Limb (tissue), 2 donors: Measurements from ENCODE around the gene CD82.

Experiments
- DNase-seq, 2 donors: peaks; one replicate each; pipeline ENCODE4 v3.0.0-alpha.2; 2016; ENCODE audit errors: extremely low spot score in 2 of 2

Gene CD82

DNA sequence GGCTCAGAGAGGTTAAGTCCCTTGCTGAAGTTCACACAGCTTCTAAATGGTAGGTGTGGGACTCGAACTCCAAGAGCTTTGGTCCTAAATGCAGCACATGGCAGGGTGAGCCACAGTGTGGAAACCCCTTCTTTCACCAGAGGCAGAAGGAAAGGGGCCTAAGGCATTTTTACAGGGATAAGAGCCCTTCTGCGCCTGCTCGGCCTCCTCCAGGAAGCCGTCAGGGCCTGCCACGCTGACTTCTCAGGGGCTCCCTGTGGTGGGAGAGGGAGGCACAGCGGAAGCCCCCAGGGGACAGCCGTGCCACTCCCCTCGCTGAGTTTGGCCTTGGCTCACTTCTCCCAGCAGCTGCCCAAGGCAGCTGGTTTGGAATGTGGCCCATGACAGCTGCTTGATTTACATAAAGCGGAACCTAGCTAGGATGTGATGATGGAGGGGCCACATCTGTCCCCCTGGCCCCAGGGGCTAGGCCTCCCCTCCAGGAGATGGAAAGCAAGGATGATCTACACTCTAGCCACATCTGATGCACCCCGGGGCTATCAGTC, 35.4 kb downstream of the CD82 start:
- DNase-seq, result peak; percentile 62 to 76

GRCh38 chr11:44601471-44602370, 36.3 kb downstream of the CD82 start:
- no peak for DNase-seq

- no peak for DNase-seq
Measured at GRCh38 chr11:44602891-44603310, 37.4 kb downstream of the CD82 start.

DNA sequence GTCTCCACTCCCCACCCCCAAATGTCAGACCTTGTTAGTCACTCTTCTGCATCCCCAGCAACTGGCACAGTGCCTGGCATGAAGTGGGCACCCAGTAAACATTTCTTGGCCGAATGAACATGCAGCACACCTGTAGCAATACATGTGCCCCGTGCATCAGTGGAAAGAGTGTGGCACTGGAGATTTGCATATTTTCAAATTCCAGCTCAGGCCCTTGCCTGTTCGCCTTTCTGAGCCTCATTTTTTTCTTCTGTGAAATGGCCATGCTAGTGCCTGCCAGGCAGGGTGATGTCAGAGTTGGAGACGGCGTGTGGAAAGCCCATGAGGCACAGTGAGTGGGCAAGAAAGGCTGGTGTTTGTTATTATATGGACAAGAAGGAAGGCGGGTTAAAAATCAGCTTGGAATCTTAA, 38.7 kb downstream of the CD82 start:
- no peak for DNase-seq

DNA sequence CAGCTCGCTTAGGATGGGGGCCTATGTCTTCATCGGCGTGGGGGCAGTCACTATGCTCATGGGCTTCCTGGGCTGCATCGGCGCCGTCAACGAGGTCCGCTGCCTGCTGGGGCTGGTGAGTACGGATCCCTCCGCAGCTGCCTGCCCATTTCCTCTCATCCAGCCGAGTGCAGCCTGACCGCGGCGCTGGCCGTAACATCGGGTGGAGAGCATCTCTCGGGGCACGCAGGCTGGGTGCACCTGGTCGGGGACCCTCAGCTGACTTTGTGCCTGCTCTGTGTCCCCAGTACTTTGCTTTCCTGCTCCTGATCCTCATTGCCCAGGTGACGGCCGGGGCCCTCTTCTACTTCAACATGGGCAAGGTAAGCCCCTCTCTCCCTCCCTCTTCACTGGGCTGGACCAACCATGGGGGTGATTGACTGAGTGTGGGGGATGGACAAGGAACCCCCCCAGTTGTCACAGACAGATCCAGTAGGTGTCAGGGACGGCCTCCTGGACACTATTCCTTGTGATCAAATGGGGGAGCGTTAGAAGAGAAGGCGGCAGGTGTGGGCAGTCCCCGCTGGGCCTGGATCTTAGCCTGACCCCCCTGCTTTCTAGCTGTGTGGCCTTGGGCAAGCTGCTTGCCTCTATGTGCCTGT, 39.7 kb downstream of the CD82 start:
- no peak for DNase-seq

- DNase-seq, result no peak
Measured at GRCh38 chr11:44605965-44606364, 40.5 kb downstream of the CD82 start.

GRCh38 chr11:44606472-44606871, 41.0 kb downstream of the CD82 start:
- no peak for DNase-seq

DNA sequence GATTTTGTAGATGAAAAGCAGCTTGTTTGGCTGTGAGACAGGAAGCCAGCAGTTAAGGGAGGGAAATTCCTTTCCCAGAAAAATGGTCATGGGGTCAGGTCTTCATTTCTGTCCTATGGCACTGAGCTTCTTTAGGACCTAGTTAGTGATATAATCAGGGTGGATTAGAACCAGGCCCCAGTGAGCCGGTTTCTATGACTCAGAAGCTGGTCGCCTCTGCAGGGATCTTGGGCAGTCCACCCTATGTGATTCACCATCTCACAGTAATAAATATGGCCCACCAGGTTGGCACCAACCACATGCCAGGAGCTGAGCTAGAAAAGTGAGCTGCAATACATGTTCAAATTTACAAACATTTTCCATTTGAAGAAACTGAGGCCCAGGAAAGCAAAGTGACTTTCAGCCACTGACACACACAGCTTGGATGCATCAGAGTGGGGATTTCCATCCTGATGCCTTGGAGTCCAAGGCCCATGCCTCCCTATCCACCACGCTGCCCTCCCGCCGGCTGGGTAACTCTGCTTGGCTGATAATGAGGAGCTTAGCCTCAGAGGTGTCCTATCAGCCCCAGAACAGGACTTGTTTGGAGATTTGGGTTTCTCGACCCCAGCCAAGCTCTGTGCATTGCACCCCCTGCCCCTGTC, 42.0 kb downstream of the CD82 start:
- DNase-seq, result no peak

- DNase-seq, result no peak
Measured at GRCh38 chr11:44607987-44608386, 42.5 kb downstream of the CD82 start.

GRCh38 chr11:44608651-44608990, 43.2 kb downstream of the CD82 start:
- DNase-seq, result no peak

- DNase-seq, result no peak
Measured at GRCh38 chr11:44608991-44609782, 43.7 kb downstream of the CD82 start.

DNA sequence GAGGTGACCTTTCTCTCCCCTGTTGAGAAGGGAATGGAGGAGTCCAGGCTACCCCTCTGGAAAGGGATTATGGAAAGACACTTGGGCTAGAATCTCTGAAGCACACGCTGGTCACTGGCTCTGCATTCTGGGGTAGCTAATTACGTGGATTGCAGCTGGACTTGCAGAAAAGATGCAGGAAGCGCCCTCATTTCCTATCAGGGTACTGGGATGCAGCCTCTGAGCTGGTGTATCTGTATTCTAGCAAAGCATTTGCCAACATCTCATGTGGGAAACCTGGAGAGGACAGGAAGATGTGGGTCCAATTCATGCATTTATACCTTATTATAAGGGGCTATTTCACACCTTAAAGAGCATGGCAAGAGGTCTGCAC, 44.3 kb downstream of the CD82 start:
- DNase-seq, result no peak

GRCh38 chr11:44610186-44610955, 44.9 kb downstream of the CD82 start:
- no peak for DNase-seq

- DNase-seq, result no peak
Measured at GRCh38 chr11:44611088-44611487, 45.6 kb downstream of the CD82 start.

- DNase-seq, result no peak
Measured at GRCh38 chr11:44611687-44612434, 46.4 kb downstream of the CD82 start.

DNA sequence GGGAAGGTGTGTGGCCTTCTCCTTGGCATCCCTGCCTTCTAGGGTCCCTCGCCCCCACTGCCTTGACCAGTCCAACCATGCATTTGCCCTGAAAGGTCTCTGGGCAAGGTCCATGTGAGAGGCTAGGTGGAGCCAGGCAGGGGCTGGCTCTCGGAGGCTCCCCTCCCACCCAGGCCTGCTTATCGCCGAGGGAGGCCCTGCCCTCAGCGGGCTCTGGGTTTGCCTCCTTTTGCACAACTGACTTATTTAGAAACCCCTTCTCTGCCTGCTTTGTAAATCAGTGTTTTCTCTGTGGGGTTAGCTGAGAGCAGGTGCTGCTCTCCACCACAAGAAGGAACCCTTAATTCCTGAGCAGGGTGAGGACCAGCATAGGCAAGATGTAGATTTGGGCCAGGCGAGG, 47.7 kb downstream of the CD82 start:
- DNase-seq, result no peak

DNA sequence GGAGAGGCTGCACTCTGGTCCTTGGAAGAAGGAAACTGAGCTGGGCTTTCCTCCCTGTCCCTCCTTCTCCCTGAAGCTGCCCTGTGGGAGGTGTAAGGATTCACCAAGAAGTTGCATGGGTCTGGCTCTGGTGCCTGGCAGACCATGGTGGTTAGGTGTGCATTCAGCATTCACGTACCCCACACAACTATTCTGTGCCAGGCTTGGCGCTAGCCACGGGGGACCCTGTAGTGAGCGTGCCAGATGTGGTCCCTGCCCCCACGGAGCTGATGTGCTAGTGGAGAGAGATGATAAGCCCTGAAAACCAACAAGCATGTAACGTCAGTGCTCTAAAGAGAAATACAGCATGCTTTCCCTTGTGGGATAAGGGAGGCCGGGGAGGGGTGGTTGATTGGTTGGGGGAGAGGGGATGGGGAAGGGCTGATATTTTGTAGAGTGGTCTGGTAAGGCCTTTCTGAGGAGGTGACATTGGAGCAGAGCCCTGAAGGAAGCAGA, 48.9 kb downstream of the CD82 start:
- DNase-seq, result no peak

DNA sequence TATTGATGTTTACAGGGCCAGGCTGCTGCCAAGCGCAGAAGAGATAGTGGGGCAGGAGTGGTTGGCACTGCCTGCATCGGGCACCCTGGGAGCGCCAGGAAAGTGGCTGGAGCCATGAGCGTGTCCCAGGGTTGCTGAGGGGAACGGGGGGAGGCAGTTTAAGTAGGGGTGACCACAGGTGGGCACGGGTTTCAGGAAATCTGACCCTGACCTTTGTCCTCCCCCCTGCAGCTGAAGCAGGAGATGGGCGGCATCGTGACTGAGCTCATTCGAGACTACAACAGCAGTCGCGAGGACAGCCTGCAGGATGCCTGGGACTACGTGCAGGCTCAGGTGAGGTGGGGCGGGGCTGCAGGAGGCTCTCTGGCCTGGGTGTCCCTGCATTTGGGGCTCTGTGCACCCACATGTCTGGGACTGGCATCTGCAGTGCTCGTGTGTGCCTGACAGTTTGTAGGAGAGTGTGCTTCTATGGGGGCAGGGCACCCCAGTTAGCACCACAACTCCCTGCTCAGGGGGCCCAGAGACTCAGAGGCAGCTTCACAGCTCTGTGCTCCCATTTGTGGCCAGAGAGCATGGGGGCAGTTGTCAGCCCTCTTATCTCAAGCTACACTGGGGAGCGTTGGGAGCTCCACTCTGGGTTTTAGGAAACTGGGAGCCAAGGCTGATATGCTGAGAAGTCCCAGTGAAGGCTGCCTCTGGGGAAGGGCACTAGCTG, 49.7 kb downstream of the CD82 start:
- DNase-seq, result no peak
